ENCODE data around the gene CSTF1.

DNA sequence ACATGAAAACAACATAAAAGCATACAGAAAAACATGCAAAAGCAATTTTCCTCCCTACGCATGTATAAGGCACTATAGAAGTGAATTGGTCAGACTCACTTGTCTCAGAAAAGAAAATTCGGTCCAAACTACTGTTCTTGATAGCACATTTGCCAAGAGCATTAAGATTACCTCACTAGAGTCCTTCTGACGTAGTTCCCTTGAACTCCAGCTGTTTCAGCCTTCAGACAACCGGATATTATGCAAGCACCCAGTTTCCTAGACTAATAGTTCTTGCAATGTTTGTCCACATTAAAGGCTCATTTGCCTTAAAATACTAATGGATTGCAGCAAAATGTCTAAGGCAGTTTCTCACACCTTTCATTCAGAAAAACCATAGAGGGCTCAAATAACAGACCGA lies 17.1 kb downstream of the CSTF1 start:
- no peak for TF ChIP-seq EZH2 (IDR thresholded peaks at IDR 0.05; ENCODE audit: borderline replicate concordance)
- TF ChIP-seq, protein P1, sequence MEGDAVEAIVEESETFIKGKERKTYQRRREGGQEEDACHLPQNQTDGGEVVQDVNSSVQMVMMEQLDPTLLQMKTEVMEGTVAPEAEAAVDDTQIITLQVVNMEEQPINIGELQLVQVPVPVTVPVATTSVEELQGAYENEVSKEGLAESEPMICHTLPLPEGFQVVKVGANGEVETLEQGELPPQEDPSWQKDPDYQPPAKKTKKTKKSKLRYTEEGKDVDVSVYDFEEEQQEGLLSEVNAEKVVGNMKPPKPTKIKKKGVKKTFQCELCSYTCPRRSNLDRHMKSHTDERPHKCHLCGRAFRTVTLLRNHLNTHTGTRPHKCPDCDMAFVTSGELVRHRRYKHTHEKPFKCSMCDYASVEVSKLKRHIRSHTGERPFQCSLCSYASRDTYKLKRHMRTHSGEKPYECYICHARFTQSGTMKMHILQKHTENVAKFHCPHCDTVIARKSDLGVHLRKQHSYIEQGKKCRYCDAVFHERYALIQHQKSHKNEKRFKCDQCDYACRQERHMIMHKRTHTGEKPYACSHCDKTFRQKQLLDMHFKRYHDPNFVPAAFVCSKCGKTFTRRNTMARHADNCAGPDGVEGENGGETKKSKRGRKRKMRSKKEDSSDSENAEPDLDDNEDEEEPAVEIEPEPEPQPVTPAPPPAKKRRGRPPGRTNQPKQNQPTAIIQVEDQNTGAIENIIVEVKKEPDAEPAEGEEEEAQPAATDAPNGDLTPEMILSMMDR (IDR thresholded peaks at IDR 0.05; ENCODE audit: poor library complexity), result no peak
- TF ChIP-seq EZH2phosphoT487 (IDR thresholded peaks at IDR 0.05; ENCODE audit: low read depth, severe bottlenecking, unreplicated experiment), result no peak

Measured in hepatocyte (in vitro differentiated cells).